ENCODE data around the gene CEACAM16.

DNA sequence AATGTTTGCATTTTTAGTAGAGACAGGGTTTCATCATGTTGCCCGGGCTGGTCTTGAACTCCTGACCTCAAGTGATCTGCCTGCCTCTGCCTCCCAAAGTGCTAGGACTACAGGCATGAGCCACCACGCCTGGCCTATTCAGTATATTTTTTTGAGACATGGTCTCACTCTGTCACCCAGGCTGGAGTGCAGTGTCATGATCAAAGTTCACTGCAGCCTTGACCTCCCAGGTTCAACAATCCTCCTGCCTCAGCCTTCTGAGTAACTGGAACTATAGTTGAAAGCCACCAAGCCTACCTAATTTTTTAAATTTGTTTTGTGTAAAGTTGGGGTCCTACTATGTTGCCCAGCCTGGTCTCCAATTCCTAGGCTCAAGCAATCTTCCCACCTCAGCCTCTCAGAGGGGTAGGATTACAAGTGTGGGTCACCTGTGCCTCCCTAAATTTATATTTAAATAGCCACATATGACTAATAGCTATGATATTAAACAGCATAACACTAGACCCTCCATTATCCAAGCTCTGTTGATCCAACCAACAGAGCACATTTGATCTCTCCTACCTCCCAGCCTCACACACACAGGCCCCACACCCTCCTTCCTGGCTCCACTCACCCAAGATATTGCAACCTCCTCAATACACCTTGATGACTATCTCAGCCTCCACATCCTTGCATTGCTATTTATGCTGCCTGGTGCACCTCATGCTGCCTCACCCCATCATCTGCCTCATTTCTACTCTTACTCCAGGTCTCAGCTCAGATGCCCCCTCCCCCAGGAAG, 29.8 kb upstream of the CEACAM16 start:
- TF ChIP-seq, protein P1, sequence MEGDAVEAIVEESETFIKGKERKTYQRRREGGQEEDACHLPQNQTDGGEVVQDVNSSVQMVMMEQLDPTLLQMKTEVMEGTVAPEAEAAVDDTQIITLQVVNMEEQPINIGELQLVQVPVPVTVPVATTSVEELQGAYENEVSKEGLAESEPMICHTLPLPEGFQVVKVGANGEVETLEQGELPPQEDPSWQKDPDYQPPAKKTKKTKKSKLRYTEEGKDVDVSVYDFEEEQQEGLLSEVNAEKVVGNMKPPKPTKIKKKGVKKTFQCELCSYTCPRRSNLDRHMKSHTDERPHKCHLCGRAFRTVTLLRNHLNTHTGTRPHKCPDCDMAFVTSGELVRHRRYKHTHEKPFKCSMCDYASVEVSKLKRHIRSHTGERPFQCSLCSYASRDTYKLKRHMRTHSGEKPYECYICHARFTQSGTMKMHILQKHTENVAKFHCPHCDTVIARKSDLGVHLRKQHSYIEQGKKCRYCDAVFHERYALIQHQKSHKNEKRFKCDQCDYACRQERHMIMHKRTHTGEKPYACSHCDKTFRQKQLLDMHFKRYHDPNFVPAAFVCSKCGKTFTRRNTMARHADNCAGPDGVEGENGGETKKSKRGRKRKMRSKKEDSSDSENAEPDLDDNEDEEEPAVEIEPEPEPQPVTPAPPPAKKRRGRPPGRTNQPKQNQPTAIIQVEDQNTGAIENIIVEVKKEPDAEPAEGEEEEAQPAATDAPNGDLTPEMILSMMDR (optimal IDR thresholded peaks at IDR 0.05 in 1 of 3, IDR thresholded peaks at IDR 0.05 in 1 of 3, conservative IDR thresholded peaks at IDR 0.05 in 1 of 3; ENCODE audit: extremely low read depth in 1 of 3, insufficient read depth in 2 of 3, low read length in 3 of 3) = no peak
- no peak for TF ChIP-seq EZH2 (IDR thresholded peaks at IDR 0.05; ENCODE audit: low read length)
